Activated CD4-positive, alpha-beta T cell treated with anti-CD3 and anti-CD28 coated beads for 4 hours (primary cell): ENCODE data around the gene FOXN4.
"Not testable (repeated sequence)": the region's sequence is repeated elsewhere in the genome, so short reads cannot be mapped to it uniquely, and the experiment has no call there.

Experiments
- DNase-seq, 2 donors: peaks; one replicate each; pipeline ENCODE4 v3.0.0-alpha.2; 2020

Gene FOXN4

GRCh38 chr12:109308534-109309380 lies at the start of gene FOXN4:
Gene FOXN4 (minus strand): TSS chr12:109309284. CDS start chr12:109308321, 963 bp downstream.
- no peak for DNase-seq

GRCh38 chr12:109358154-109358869 lies 49.2 kb upstream of the FOXN4 start:
- DNase-seq = no peak

GRCh38 chr12:109357032-109357431 lies 47.9 kb upstream of the FOXN4 start:
- DNase-seq = no peak

- DNase-seq = no peak
These were observed 47.5 kb upstream of the FOXN4 start for GRCh38 chr12:109356577-109356976.

- DNase-seq = no peak
These were observed 43.1 kb upstream of the FOXN4 start for GRCh38 chr12:109352184-109352583.

- no peak for DNase-seq
These were observed 38.5 kb upstream of the FOXN4 start, which contains the start of gene MYO1H for GRCh38 chr12:109347589-109347988. Gene MYO1H (plus strand): TSS chr12:109347900. CDS start chr12:109347961, 61 bp downstream.

GRCh38 chr12:109346920-109347319 lies 37.8 kb upstream of the FOXN4 start:
- DNase-seq = no peak

- DNase-seq = no peak
These were observed 36.3 kb upstream of the FOXN4 start for GRCh38 chr12:109345428-109345827.

- no peak for DNase-seq
These were observed 34.6 kb upstream of the FOXN4 start for GRCh38 chr12:109343677-109344076.

GRCh38 chr12:109336593-109336992 lies 27.5 kb upstream of the FOXN4 start:
- no peak for DNase-seq

- no peak for DNase-seq
These were observed 25.8 kb upstream of the FOXN4 start for GRCh38 chr12:109334887-109335286.

GRCh38 chr12:109331301-109331952 lies 22.3 kb upstream of the FOXN4 start:
- DNase-seq = no peak

- no peak for DNase-seq
These were observed 21.5 kb upstream of the FOXN4 start for GRCh38 chr12:109330282-109331230.

- no peak for DNase-seq
These were observed 20.6 kb upstream of the FOXN4 start for GRCh38 chr12:109329686-109330085.

GRCh38 chr12:109329003-109329402 lies 19.9 kb upstream of the FOXN4 start:
- DNase-seq = no peak

- DNase-seq = not testable (repeated sequence)
These were observed 12.2 kb upstream of the FOXN4 start for GRCh38 chr12:109321294-109321693.

GRCh38 chr12:109310247-109311125 lies 1.4 kb upstream of the FOXN4 start:
- DNase-seq = no peak

- no peak for DNase-seq
These were observed 530 bp upstream of the FOXN4 start for GRCh38 chr12:109309381-109310246.

- DNase-seq = no peak
These were observed 2.0 kb downstream of the FOXN4 start for GRCh38 chr12:109307051-109307450.

- no peak for DNase-seq
These were observed 3.5 kb downstream of the FOXN4 start for GRCh38 chr12:109305547-109305946.
